ENCODE results near the gene SLC15A4. TPM values are rescaled to one million over a fixed set of nuclear protein-coding genes. Genes with fewer than 3 reads are reported as not detected.

The SLC15A4 gene
- total RNA-seq, 1 experiment from 2014 or later, result 19.6 TPM

DNA sequence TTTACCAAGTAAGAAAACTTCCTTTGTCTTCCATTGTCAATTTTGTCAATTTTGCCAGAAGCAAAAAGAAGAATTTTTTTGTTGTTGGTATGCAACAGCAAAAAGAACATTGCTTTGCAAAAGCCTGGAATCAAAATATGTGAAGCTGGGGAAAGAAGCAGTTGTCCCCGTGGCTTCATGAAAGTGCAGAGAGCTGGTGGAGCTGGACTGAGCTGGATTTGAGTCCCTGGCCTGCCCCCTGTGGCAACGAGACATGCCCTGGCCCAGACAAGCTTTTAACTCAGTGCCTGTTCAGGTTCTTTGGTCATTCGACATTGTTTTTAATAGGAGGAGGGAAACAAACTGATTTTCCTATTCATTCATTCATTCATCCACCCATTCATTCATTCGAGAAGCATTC is 70.3 kb downstream of the SLC15A4 start:
- no peak for DNase-seq
- Mint-ChIP-seq H3K4me3 (ENCODE audit: unreplicated experiment) (no peak overlapping the region), H3K27ac (ENCODE audit: unreplicated experiment) (no peak overlapping the region), H3K36me3 (ENCODE audit: insufficient read depth, unreplicated experiment) (no peaks in the 10 kb centered on the region), H3K9me3 (ENCODE audit: unreplicated experiment) (peaks cover 10% of the 10 kb centered on the region), H3K27me3 (ENCODE audit: insufficient read depth, unreplicated experiment) (no peaks in the 10 kb centered on the region), H3K4me1 (ENCODE audit: low read depth, unreplicated experiment) (no peaks in the 10 kb centered on the region)
- Histone ChIP-seq H3K4me3 (ENCODE audit: low read depth, low read length) (no peak overlapping the region), H3K36me3 (ENCODE audit: control insufficient read depth, insufficient read depth, low read length) (no peaks in the 10 kb centered on the region), H3K27me3 (replicated peaks; ENCODE audit: control insufficient read depth, insufficient read depth, low read length) (no peaks in the 10 kb centered on the region), H3K4me1 (no peaks in the 10 kb centered on the region), H3K9me3 (no peaks in the 10 kb centered on the region)
- no TSS peak for BruUV-seq (replicated peaks)
- ChIA-PET POLR2A (no interaction called here), CTCF (interaction anchor here (0.5 kb wide), 1 partner anchor 296 kb away, joined by 3 read pairs; no protein-coding TSS in a partner anchor)
- no peak for TF ChIP-seq CTCF (IDR thresholded peaks at IDR 0.05; ENCODE audit: insufficient read depth in 1 of 2, low read depth in 1 of 2, low read length in 1 of 2, severe bottlenecking in 1 of 2, unreplicated experiment in 1 of 2)
- intact Hi-C loops (cut with micrococcal nuclease; ENCODE audit: unreplicated experiment), result no loop called here

GRCh38 chr12:128752386-128752785 is 71.4 kb downstream of the SLC15A4 start:
- intact Hi-C loops (cut with micrococcal nuclease; ENCODE audit: unreplicated experiment), result no loop called here
- H3K4me1 ChIP-seq, result no peaks in the 10 kb centered on the region
- CTCF ChIA-PET, result no interaction called here

DNA sequence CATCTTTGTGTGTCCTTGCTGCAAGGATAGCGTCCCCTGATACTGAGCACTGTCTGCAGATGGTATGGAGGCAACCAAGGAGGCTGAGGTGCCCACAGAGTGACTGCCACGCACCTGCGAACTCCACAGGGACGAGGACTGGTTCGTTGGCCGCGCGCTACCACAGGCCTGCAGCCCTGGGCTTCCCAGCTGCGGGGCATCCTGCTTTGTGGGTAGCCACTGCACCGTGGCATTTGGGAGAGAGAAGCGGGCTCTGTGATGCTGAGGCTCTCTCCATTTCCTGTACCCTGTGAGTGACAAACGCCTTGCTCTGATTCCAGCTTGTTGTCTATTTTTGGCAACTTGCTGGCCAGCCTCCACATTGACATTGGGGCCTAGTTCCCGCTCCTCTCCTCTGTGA is 76.3 kb downstream of the SLC15A4 start:
- H3K27ac Mint-ChIP-seq (ENCODE audit: unreplicated experiment), result no peak overlapping the region
- H3K36me3 Mint-ChIP-seq (ENCODE audit: insufficient read depth, unreplicated experiment), result no peaks in the 10 kb centered on the region
- TF ChIP-seq CTCF (IDR thresholded peaks at IDR 0.05; ENCODE audit: insufficient read depth in 1 of 2, low read depth in 1 of 2, low read length in 1 of 2, severe bottlenecking in 1 of 2, unreplicated experiment in 1 of 2), result no peak
- CTCF ChIA-PET, result no interaction called here
- H3K27me3 Mint-ChIP-seq (ENCODE audit: insufficient read depth, unreplicated experiment), result no peaks in the 10 kb centered on the region
- DNase-seq, result no peak
- no TSS peak for BruUV-seq (replicated peaks)
- intact Hi-C loops (cut with micrococcal nuclease; ENCODE audit: unreplicated experiment), result no loop called here
- H3K36me3 ChIP-seq (ENCODE audit: control insufficient read depth, insufficient read depth, low read length), result no peaks in the 10 kb centered on the region
- no peaks in the 10 kb centered on the region for H3K9me3 ChIP-seq
- no peaks in the 10 kb centered on the region for H3K4me1 ChIP-seq
- POLR2A ChIA-PET, result no interaction called here
- no peaks in the 10 kb centered on the region for H3K4me1 Mint-ChIP-seq (ENCODE audit: low read depth, unreplicated experiment)
- H3K4me3 ChIP-seq (ENCODE audit: low read depth, low read length), result no peak overlapping the region
- H3K4me3 Mint-ChIP-seq (ENCODE audit: unreplicated experiment), result no peak overlapping the region
- H3K27me3 ChIP-seq (replicated peaks; ENCODE audit: control insufficient read depth, insufficient read depth, low read length), result no peaks in the 10 kb centered on the region
- no peaks in the 10 kb centered on the region for H3K9me3 Mint-ChIP-seq (ENCODE audit: unreplicated experiment)

More at GRCh38 chr12:128752386-128752785, 71.4 kb downstream of the SLC15A4 start:
- no peaks in the 10 kb centered on the region for H3K9me3 ChIP-seq
- no peak overlapping the region for H3K4me3 Mint-ChIP-seq (ENCODE audit: unreplicated experiment)
- H3K4me3 ChIP-seq (ENCODE audit: low read depth, low read length), result no peak overlapping the region
- DNase-seq, result no peak
- H3K4me1 Mint-ChIP-seq (ENCODE audit: low read depth, unreplicated experiment), result no peaks in the 10 kb centered on the region
- no peaks in the 10 kb centered on the region for H3K36me3 ChIP-seq (ENCODE audit: control insufficient read depth, insufficient read depth, low read length)
- H3K36me3 Mint-ChIP-seq (ENCODE audit: insufficient read depth, unreplicated experiment), result no peaks in the 10 kb centered on the region
- no peaks in the 10 kb centered on the region for H3K27me3 ChIP-seq (replicated peaks; ENCODE audit: control insufficient read depth, insufficient read depth, low read length)
- BruUV-seq (replicated peaks), result no TSS peak
- no peak overlapping the region for H3K27ac Mint-ChIP-seq (ENCODE audit: unreplicated experiment)
- H3K9me3 Mint-ChIP-seq (ENCODE audit: unreplicated experiment), result peaks cover 10% of the 10 kb centered on the region
- POLR2A ChIA-PET, result no interaction called here
- H3K27me3 Mint-ChIP-seq (ENCODE audit: insufficient read depth, unreplicated experiment), result no peaks in the 10 kb centered on the region
- TF ChIP-seq CTCF (IDR thresholded peaks at IDR 0.05; ENCODE audit: insufficient read depth in 1 of 2, low read depth in 1 of 2, low read length in 1 of 2, severe bottlenecking in 1 of 2, unreplicated experiment in 1 of 2), result no peak

All from Caco-2 (cell line).